AG10803 (cell line): ENCODE measurements around the gene TSEN54.

Source experiments
- DNase-seq: peaks from one replicate; pipeline ENCODE4 v3.0.0; 2010; ENCODE audit warnings: low read depth
- H3K4me3 ChIP-seq: 2 replicates; pipeline ENCODE4 v1.5.1; 2011; ENCODE audit warnings: mild to moderate bottlenecking, low read length, control low read depth
- TF ChIP-seq, protein P1 (sequence below): conservative IDR thresholded peaks from 2 replicates; pipeline ENCODE4 v1.5.1; 2011; ENCODE audit warnings: mild to moderate bottlenecking, low read length, control low read depth, inconsistent platforms

Gene TSEN54

DNA sequence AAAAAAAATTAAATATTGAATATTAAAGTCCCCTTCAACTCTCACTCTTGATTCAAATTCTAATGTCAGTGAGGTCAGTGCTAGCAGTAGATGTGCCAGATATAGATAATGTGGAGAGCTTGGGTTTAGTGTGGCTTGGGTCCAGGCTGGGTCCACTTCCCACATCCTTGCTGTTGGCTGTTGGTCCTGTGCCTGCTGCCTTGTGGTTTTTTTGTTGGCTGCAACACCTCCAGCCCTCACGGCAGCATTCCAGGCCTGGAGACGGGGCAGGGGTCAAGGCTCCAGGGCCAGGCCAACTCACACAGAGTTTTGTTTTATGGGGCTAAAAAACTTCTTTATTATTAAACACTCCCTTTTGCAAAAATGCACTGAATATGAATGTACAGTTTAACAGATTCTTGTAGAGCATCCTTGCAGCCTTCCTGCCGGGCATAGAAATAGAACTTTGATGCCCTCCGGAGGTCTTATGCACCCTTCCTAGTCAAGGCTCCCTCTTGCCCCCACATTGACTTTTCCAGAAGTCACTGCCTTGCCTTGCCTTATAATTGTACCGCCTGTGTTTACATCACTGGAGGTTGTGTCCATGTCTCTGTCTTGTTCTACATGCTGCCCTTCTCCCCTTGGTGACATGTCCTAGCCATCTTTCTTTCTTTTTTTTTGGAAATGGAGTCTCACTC is 45.7 kb downstream of the TSEN54 start:
- TF ChIP-seq, protein P1, sequence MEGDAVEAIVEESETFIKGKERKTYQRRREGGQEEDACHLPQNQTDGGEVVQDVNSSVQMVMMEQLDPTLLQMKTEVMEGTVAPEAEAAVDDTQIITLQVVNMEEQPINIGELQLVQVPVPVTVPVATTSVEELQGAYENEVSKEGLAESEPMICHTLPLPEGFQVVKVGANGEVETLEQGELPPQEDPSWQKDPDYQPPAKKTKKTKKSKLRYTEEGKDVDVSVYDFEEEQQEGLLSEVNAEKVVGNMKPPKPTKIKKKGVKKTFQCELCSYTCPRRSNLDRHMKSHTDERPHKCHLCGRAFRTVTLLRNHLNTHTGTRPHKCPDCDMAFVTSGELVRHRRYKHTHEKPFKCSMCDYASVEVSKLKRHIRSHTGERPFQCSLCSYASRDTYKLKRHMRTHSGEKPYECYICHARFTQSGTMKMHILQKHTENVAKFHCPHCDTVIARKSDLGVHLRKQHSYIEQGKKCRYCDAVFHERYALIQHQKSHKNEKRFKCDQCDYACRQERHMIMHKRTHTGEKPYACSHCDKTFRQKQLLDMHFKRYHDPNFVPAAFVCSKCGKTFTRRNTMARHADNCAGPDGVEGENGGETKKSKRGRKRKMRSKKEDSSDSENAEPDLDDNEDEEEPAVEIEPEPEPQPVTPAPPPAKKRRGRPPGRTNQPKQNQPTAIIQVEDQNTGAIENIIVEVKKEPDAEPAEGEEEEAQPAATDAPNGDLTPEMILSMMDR: no peak
- peak; percentile 76 for DNase-seq
- no peak overlapping the region for H3K4me3 ChIP-seq

DNA sequence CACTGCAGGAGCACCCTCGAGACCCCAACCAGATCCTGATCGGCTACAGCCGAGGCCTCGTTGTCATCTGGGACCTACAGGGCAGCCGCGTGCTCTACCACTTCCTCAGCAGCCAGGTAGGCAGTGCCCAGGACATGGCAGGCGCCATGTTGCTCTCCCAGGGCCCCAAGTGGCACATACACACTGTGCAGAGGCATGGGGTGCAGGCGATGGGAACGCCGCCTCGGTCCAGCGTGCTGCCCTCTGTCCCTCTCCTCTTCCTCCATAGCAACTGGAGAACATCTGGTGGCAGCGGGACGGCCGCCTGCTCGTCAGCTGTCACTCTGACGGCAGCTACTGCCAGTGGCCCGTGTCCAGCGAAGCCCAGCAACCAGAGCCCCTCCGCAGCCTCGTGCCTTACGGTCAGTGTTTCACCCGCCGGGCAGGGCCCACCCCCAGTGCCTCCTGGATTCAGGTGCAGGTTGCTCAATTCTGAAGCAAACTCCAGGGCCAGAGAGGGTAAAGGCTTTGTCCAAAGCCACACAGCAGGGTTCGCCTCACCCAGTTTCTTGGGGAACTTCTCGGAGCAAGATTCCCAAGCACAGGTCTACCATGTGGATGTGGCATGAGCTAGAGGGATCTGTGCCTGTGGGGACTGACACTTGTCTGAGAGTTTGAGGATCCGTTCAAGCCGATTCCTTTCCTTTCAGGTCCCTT is 46.9 kb downstream of the TSEN54 start:
- DNase-seq: no peak
- no peak overlapping the region for H3K4me3 ChIP-seq
- TF ChIP-seq, protein P1: no peak

DNA sequence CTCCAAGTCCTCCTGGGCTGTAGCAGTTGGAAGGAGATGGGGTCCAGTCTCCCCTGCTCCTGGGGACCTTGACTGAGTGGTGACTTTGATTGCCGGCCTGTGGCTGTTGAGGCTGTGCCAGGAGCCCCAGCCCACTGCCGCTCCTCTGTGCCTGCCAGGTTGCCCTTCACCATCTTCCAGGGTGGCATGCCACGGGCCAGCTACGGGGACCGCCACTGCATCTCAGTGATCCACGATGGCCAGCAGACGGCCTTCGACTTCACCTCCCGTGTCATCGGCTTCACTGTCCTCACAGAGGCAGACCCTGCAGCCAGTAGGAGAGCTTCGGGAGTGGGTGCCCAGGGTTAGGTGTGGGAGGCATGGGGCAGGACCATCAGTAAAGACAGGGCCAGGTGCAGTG is 47.9 kb downstream of the TSEN54 start:
- TF ChIP-seq, protein P1: no peak
- DNase-seq: no peak

GRCh38 chr17:75565066-75565465 is 48.7 kb downstream of the TSEN54 start:
- DNase-seq: peak; percentile 54
- no peak overlapping the region for H3K4me3 ChIP-seq
- TF ChIP-seq, protein P1: no peak

More for the DNA sequence above, 47.9 kb downstream of the TSEN54 start:
- H3K4me3 ChIP-seq: no peak overlapping the region

DNA sequence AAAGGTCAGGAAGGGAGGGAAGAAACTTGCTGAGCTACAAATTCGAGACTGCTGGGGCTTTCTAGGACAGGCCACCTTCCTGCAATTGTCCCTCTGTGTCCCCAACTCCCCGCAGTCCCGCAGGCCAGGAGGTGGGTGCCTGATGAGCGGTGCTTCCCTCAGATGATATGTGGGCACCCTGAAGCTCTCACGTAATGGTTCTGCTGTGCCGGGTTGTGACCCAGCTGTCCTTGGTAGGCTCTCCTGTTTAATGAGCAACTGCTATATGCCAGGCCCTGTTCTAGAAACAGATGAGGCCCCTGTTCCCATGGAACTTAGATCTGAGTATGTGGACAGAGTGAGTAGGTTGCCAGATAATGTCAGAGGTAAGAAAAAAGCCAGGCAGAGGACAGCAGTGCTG is 49.3 kb downstream of the TSEN54 start:
- TF ChIP-seq, protein P1: no peak
- no peak overlapping the region for H3K4me3 ChIP-seq
- DNase-seq: no peak

GRCh38 chr17:75566416-75566815 is 50.1 kb downstream of the TSEN54 start:
- H3K4me3 ChIP-seq: no peak overlapping the region

More at GRCh38 chr17:75566416-75566815, 50.1 kb downstream of the TSEN54 start:
- DNase-seq: no peak
- TF ChIP-seq, protein P1: no peak
